Measurements from ENCODE around the gene DMBX1. TPM values are rescaled to one million over a fixed set of nuclear protein-coding genes. Genes with fewer than 3 reads are reported as not detected.

DMBX1 gene
- total RNA-seq, 2 experiments from 2014 or later, result 0.15 TPM; not detected in 1

- Mint-ChIP-seq H3K27ac (no peak overlapping the region), H3K36me3 (no peaks in the 10 kb centered on the region), H3K9me3 (ENCODE audit: low read depth) (no peaks in the 10 kb centered on the region), H3K27me3 (peaks cover 52% of the 10 kb centered on the region), H3K4me3 (no peak overlapping the region), H3K4me1 (peaks cover 5% of the 10 kb centered on the region)
- no peak for DNase-seq
- CTCF ChIA-PET, result interaction anchor here (0.9 to 2.3 kb wide), 5 partner anchors 10 to 81 kb away, joined by 3 to 10 read pairs (median 3); no protein-coding TSS in a partner anchor
- ATAC-seq, result no peak
Observed at GRCh38 chr1:46451948-46452930, 37.4 kb upstream of the DMBX1 start.

GRCh38 chr1:46452931-46453325 lies 36.7 kb upstream of the DMBX1 start:
- DNase-seq (no peak), ATAC-seq (no peak)
- Mint-ChIP-seq H3K4me1 (peaks cover 5% of the 10 kb centered on the region), H3K4me3 (no peak overlapping the region), H3K27me3 (peaks cover 45% of the 10 kb centered on the region), H3K36me3 (no peaks in the 10 kb centered on the region), H3K9me3 (ENCODE audit: low read depth) (no peaks in the 10 kb centered on the region), H3K27ac (no peak overlapping the region)
- CTCF ChIA-PET, result interaction anchor here (0.9 to 2.3 kb wide), 3 partner anchors 11 to 80 kb away, joined by 3 to 10 read pairs (median 3); no protein-coding TSS in a partner anchor

GRCh38 chr1:46453449-46453848 lies 36.2 kb upstream of the DMBX1 start:
- peaks cover 4% of the 10 kb centered on the region for H3K4me1 Mint-ChIP-seq
- ATAC-seq (no peak), DNase-seq (no peak)
- H3K4me3 Mint-ChIP-seq, result no peak overlapping the region
- CTCF ChIA-PET, result interaction anchor here (0.9 to 1.0 kb wide), 2 partner anchors 11 to 80 kb away, joined by 3 to 4 read pairs; no protein-coding TSS in a partner anchor
- H3K36me3 Mint-ChIP-seq, result no peaks in the 10 kb centered on the region
- H3K9me3 Mint-ChIP-seq (ENCODE audit: low read depth), result no peaks in the 10 kb centered on the region
- H3K27me3 Mint-ChIP-seq, result peaks cover 41% of the 10 kb centered on the region
- no peak overlapping the region for H3K27ac Mint-ChIP-seq

GRCh38 chr1:46455951-46456350 lies 33.7 kb upstream of the DMBX1 start:
- DNase-seq (no peak), ATAC-seq (no peak)
- H3K27ac Mint-ChIP-seq, result no peak overlapping the region
- no peak overlapping the region for H3K4me3 Mint-ChIP-seq
- no peaks in the 10 kb centered on the region for H3K4me1 Mint-ChIP-seq
- peaks cover 44% of the 10 kb centered on the region for H3K27me3 Mint-ChIP-seq
- H3K36me3 Mint-ChIP-seq, result no peaks in the 10 kb centered on the region
- no peaks in the 10 kb centered on the region for H3K9me3 Mint-ChIP-seq (ENCODE audit: low read depth)
- CTCF ChIA-PET, result interaction anchor here (1.4 kb wide), 1 partner anchor 9 kb away, joined by 4 read pairs; no protein-coding TSS in a partner anchor

- no peaks in the 10 kb centered on the region for H3K4me1 Mint-ChIP-seq
- peaks cover 41% of the 10 kb centered on the region for H3K27me3 Mint-ChIP-seq
- H3K27ac Mint-ChIP-seq, result no peak overlapping the region
- no peak overlapping the region for H3K4me3 Mint-ChIP-seq
- DNase-seq (no peak), ATAC-seq (no peak)
- H3K36me3 Mint-ChIP-seq, result no peaks in the 10 kb centered on the region
- CTCF ChIA-PET, result interaction anchor here (1.4 kb wide), 1 partner anchor 10 kb away, joined by 4 read pairs; no protein-coding TSS in a partner anchor
- no peaks in the 10 kb centered on the region for H3K9me3 Mint-ChIP-seq (ENCODE audit: low read depth)
Observed at GRCh38 chr1:46456411-46456963, 33.1 kb upstream of the DMBX1 start.

- DNase-seq, result no peak
- CTCF ChIA-PET, result interaction anchor here (1.6 to 1.9 kb wide), 3 partner anchors 10 to 19 kb away, joined by 4 to 12 read pairs (median 5); no protein-coding TSS in a partner anchor
- H3K27ac Mint-ChIP-seq, result no peak overlapping the region
- H3K9me3 Mint-ChIP-seq (ENCODE audit: low read depth), result no peaks in the 10 kb centered on the region
- H3K36me3 Mint-ChIP-seq, result no peaks in the 10 kb centered on the region
- no peak for ATAC-seq
- no peak overlapping the region for H3K4me3 Mint-ChIP-seq
- H3K4me1 Mint-ChIP-seq, result no peaks in the 10 kb centered on the region
- H3K27me3 Mint-ChIP-seq, result peaks cover 40% of the 10 kb centered on the region
Observed at GRCh38 chr1:46457178-46457577, 32.5 kb upstream of the DMBX1 start.

GRCh38 chr1:46458190-46458589 lies 31.4 kb upstream of the DMBX1 start:
- DNase-seq, result no peak
- H3K4me1 Mint-ChIP-seq, result no peaks in the 10 kb centered on the region
- no peak overlapping the region for H3K4me3 Mint-ChIP-seq
- no peak for ATAC-seq
- CTCF ChIA-PET, result interaction anchor here (1.6 to 1.9 kb wide), 3 partner anchors 11 to 18 kb away, joined by 4 to 12 read pairs (median 5); no protein-coding TSS in a partner anchor
- no peak overlapping the region for H3K27ac Mint-ChIP-seq
- peaks cover 38% of the 10 kb centered on the region for H3K27me3 Mint-ChIP-seq
- H3K36me3 Mint-ChIP-seq, result no peaks in the 10 kb centered on the region
- no peaks in the 10 kb centered on the region for H3K9me3 Mint-ChIP-seq (ENCODE audit: low read depth)

GRCh38 chr1:46458846-46459245 lies 30.8 kb upstream of the DMBX1 start:
- no peak for ATAC-seq
- H3K9me3 Mint-ChIP-seq (ENCODE audit: low read depth), result no peaks in the 10 kb centered on the region
- CTCF ChIA-PET, result interaction anchor here (1.7 to 1.9 kb wide), 2 partner anchors 12 to 17 kb away, joined by 4 to 12 read pairs; no protein-coding TSS in a partner anchor
- no peak for DNase-seq
- H3K27ac Mint-ChIP-seq, result no peak overlapping the region
- no peak overlapping the region for H3K4me3 Mint-ChIP-seq
- peaks cover 40% of the 10 kb centered on the region for H3K27me3 Mint-ChIP-seq
- H3K36me3 Mint-ChIP-seq, result no peaks in the 10 kb centered on the region
- no peaks in the 10 kb centered on the region for H3K4me1 Mint-ChIP-seq

- Mint-ChIP-seq H3K27me3 (peaks cover 44% of the 10 kb centered on the region), H3K4me1 (no peaks in the 10 kb centered on the region), H3K36me3 (no peaks in the 10 kb centered on the region), H3K4me3 (no peak overlapping the region), H3K9me3 (ENCODE audit: low read depth) (no peaks in the 10 kb centered on the region), H3K27ac (no peak overlapping the region)
- ATAC-seq (no peak), DNase-seq (no peak)
- CTCF ChIA-PET, result interaction anchor here (0.8 to 1.9 kb wide), 3 partner anchors 12 to 70 kb away, joined by 3 to 12 read pairs (median 4); no protein-coding TSS in a partner anchor
Observed at GRCh38 chr1:46459315-46459714, 30.3 kb upstream of the DMBX1 start.

GRCh38 chr1:46461017-46461808 lies 28.4 kb upstream of the DMBX1 start:
- Mint-ChIP-seq H3K4me3 (no peak overlapping the region), H3K9me3 (ENCODE audit: low read depth) (no peaks in the 10 kb centered on the region), H3K36me3 (no peaks in the 10 kb centered on the region), H3K27ac (no peak overlapping the region), H3K4me1 (no peaks in the 10 kb centered on the region), H3K27me3 (peaks cover 50% of the 10 kb centered on the region)
- DNase-seq (no peak), ATAC-seq (no peak)
- CTCF ChIA-PET, result interaction anchor here (1.0 kb wide), 1 partner anchor 19 kb away, joined by 4 read pairs; no protein-coding TSS in a partner anchor

GRCh38 chr1:46461809-46462448 lies 27.7 kb upstream of the DMBX1 start:
- DNase-seq, result no peak
- peaks cover 2% of the 10 kb centered on the region for H3K4me1 Mint-ChIP-seq

GRCh38 chr1:46464013-46464548 lies 25.6 kb upstream of the DMBX1 start:
- Mint-ChIP-seq H3K27me3 (peaks cover 69% of the 10 kb centered on the region), H3K36me3 (no peaks in the 10 kb centered on the region), H3K9me3 (ENCODE audit: low read depth) (no peaks in the 10 kb centered on the region), H3K4me1 (peaks cover 6% of the 10 kb centered on the region), H3K27ac (no peak overlapping the region), H3K4me3 (no peak overlapping the region)
- DNase-seq, result no peak
- CTCF ChIA-PET, result interaction anchor here (1.8 kb wide), 1 partner anchor 14 kb away, joined by 5 read pairs; no protein-coding TSS in a partner anchor
- no peak for ATAC-seq

More at GRCh38 chr1:46461809-46462448, 27.7 kb upstream of the DMBX1 start:
- CTCF ChIA-PET, result interaction anchor here (1.0 kb wide), 1 partner anchor 20 kb away, joined by 4 read pairs; no protein-coding TSS in a partner anchor
- Mint-ChIP-seq H3K27ac (no peak overlapping the region), H3K36me3 (no peaks in the 10 kb centered on the region), H3K27me3 (peaks cover 55% of the 10 kb centered on the region), H3K4me3 (no peak overlapping the region), H3K9me3 (ENCODE audit: low read depth) (no peaks in the 10 kb centered on the region)
- ATAC-seq, result no peak
